Kidney tubule cell (primary cell): ENCODE measurements around the gene ATP8B3.

Experiments
- DNase-seq: peaks from one replicate; pipeline ENCODE4 v3.0.0-alpha.2; 2018; ENCODE audit warnings: low spot score

The ATP8B3 gene

GRCh38 chr19:1746401-1747284, 65.4 kb downstream of the ATP8B3 start:
- DNase-seq, result peak; percentile 59

DNA sequence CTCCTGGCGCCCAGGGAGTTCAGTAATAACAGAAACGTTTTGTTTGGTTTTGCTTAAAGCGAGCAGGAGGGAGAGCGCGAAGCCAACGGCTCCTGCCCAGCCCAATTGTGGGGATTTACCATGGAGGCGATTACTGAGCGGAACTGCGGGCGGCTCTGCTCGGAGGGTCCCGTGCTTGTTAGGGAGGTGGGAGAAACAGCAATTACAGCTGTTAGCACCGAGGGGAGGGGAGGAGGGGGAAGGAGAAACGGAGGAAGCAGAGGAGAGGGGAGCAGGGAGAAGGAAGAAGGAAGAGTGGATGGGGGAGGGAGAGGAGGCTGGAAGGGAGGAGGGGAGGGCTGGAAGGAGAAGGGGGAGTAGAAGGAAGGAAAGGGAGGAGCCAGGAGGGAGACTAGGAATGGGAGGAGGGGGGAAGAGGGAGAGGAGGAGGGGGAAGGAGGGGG, 66.5 kb downstream of the ATP8B3 start:
- DNase-seq, result peak; percentile 22

DNA sequence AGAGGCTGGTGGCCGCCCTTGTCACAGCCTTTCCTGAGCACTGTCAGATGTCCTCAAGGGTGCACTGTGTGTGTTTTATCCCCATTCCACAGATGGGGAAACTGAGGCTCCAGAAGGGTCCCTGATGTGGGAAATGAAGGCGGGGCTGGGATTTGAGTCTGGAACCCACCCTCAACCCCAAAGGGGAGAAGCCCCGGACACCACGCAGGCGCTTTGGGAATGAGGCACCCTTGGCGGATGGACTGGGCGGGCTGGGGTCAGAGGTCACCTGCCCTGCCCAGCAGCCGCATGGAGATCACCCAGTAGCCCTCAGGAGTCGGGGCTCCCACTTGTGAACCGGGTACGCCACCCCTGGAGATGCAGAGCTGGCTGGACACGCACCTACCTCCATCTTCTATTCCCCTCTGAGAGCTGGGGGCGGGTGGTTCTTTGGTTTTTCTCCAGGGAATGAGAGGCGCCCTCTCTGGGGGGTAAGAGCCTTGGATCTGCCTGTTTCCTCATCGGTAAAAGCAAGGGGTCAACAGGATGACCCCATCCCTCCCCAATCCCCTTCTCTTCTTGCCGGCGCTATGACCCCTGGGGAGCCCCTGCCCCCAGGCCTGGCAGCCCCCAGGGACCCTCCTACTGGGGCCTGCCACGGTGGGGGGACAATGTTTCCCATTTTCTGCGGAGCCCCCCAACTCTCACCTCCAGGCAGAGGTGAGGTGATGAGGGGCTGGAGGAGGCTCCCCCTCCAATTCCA, 67.1 kb downstream of the ATP8B3 start:
- no peak for DNase-seq

DNA sequence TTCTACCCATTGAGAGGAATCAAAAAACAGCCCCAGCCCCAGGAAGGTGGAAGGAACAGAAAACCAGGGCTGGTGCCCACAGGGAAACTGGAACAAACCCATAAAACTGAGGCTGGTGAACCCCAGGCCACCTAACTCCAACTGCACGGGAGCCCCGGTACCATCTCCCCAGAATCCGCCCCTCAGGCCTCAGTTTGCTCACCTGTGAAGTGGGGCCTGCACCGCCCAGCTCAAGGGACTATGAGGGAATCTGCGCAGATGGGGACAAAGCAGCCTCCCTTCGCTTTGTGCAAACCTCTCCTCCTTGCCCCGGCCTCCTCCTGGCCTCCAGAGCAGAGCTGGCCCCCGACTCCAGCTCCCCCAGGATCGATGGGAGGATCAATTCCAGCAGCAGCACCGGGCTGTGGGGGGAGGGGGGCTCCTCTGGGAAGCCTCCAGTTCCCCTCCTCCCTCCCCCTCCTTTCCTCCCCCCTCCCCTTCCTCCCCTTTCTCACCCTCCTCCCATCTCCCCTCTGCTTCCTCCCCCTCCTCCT, 67.9 kb downstream of the ATP8B3 start:
- DNase-seq, result no peak

DNA sequence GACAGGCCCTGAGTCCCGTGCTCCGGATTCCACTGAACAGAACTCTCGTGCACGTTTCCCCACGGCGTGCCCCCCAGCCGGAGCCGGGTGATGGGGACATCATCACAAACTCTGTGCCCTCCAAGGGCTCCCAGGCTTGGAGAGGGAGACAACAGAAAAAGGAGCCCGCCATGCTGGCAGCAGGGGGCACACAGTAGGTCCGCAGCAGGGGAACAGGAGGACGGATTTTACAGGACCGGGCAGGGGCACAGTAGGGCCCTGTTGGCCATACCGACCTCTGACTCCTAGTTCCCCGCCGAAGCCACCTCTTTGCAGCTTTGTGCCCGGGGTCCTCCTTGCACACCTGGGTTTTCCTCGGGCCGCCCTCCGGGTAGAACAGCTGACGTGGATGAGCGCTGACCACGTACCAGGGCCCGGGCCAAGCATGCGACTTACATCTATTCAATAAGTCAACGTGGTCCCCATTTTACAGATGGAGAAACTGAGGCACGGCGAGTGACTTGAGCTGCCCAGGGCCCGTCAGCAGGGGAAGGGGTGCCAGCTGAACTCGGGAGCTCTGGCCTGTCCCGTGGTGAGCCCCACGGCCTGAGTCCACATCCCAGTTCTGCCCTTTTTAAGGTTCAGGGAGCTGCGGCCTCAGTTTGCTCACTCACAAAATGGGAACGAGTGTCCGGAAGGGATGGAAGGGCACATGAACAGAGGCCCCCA, 68.9 kb downstream of the ATP8B3 start:
- no peak for DNase-seq

DNA sequence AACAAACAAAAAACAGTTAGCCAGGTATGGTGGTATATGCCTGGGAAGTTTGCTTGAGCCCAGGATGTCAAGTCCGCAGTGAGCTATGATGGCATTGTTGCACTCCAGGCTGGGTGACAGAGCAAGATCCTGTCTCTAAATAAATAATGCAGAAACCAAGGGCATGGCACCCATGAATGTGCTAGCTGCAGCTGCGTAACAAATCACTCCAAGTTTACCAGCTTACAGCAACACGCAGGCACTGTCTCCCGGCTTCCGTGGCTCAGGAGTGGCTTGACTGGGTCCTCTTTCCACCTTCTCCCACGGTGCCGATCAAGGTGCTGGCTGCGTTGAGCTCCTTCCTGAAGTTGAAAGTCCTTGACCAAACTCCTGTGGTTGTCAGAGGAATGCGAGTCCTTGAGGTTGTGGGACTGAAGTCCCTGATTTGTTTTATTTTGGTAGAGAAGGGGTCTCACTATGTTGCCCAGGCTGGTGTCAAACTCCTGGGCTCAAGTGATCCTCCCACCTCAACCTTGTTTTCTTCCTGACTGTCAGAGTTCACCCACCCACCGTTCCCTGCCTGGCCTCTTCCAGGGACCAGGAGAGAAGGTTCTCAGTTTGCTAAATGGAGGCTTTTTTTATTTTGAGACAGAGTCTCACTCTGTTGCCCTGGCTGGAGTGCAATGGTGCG, 72.0 kb downstream of the ATP8B3 start:
- DNase-seq, result no peak

GRCh38 chr19:1736927-1737326, 75.1 kb downstream of the ATP8B3 start:
- no peak for DNase-seq

GRCh38 chr19:1736280-1736679, 75.8 kb downstream of the ATP8B3 start:
- no peak for DNase-seq

DNA sequence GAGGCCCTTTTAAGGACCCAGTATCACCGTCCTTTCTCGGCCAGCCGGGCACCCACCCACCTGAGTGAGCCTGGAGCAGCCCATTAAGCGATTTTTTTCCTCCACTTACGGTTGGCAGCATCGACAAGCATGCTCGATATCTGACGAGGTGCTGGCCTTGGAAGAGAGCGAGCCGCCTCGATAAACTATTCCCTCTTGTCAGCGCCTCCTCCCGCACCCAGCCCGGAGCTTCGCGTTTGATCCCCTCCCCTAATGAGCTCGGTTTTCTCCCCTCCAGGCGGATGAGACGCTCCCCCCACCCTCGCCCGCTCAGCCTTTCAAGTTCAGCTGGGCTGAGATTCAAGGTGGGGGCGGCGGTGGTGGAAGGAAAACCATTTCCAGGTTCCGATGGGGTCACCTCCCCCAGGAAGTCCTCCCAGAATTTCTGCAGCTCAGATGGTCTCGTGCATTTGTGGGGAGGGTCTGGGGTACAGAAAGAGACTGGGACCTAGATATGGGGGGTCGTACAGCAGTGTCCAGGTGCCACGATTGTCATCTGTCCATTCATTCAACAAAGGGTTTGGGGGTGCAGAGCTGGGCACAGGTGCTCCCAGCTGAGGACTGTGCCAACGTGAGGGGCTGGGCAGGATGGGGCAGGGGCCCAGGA, 77.6 kb downstream of the ATP8B3 start:
- no peak for DNase-seq
